Liver (tissue), 9 donors: ENCODE results near the gene TPRKB. TPM values are rescaled to one million over a fixed set of nuclear protein-coding genes. Genes with fewer than 3 reads are reported as not detected.

Experiments
- DNase-seq: peaks from one replicate; pipeline ENCODE4 v3.0.0-alpha.2; 2017; ENCODE audit warnings: low spot score
- H3K27ac ChIP-seq, 2 donors: one replicate each; pipeline ENCODE4 v1.7.0; 2013; ENCODE audit warnings: inconsistent platforms in 2 of 2, low read length in 2 of 2, control low read depth in 1 of 2, low read depth in 1 of 2, mild to moderate bottlenecking in 1 of 2
- H3K27me3 ChIP-seq, 4 donors: one replicate each; pipeline versions ENCODE4 v1.6.1 to v1.7.0; 2013; ENCODE audit warnings: low read length in 3 of 4, inconsistent platforms in 1 of 4, mild to moderate bottlenecking in 1 of 4, moderate library complexity in 1 of 4; ENCODE audit not compliant: control insufficient read depth in 4 of 4, insufficient read depth in 4 of 4
- H3K36me3 ChIP-seq, 4 donors: one replicate each; pipeline versions ENCODE4 v1.6.1 to v1.7.0; 2013; ENCODE audit warnings: low read length in 3 of 4, mild to moderate bottlenecking in 3 of 4, low read depth in 1 of 4, moderate library complexity in 1 of 4; ENCODE audit not compliant: control insufficient read depth in 4 of 4, insufficient read depth in 3 of 4
- H3K4me1 ChIP-seq, 4 donors: one replicate each; pipeline versions ENCODE4 v1.6.1 to v1.7.0; 2013; ENCODE audit warnings: low read length in 3 of 4, mild to moderate bottlenecking in 3 of 4, moderate library complexity in 1 of 4; ENCODE audit not compliant: control insufficient read depth in 4 of 4, insufficient read depth in 4 of 4
- H3K4me3 ChIP-seq, 3 donors: one replicate each; pipeline versions ENCODE4 v1.6.1 to v1.7.0; 2013; ENCODE audit warnings: low read length in 3 of 3, control low read depth in 1 of 3, low read depth in 1 of 3, mild to moderate bottlenecking in 1 of 3
- H3K9ac ChIP-seq, 2 donors: one replicate each; pipeline ENCODE4 v1.7.0; 2013; ENCODE audit warnings: low read length in 2 of 2, mild to moderate bottlenecking in 2 of 2, moderate library complexity in 2 of 2, control low read depth in 1 of 2, low read depth in 1 of 2
- H3K9me3 ChIP-seq, 4 donors: one replicate each; pipeline versions ENCODE4 v1.6.1 to v1.7.0; 2013; ENCODE audit warnings: low read length in 3 of 4; ENCODE audit not compliant: control insufficient read depth in 4 of 4
- ATF3 ChIP-seq: IDR thresholded peaks from 2 replicates; pipeline ENCODE4 v1.6.1; 2016; ENCODE audit warnings: antibody characterized with exemption
- CTCF ChIP-seq: fragments of 150-350 bp; IDR thresholded peaks from 2 replicates; pipeline ENCODE4 v1.5.1; 2017; ENCODE audit warnings: improper control_type of control experiment, low read depth, low read length; ENCODE audit not compliant: missing input control
- EGR1 ChIP-seq, 2 donors: IDR thresholded peaks; 2 replicates each; pipeline ENCODE4 v1.6.1; 2016 to 2018; ENCODE audit warnings: antibody characterized with exemption in 2 of 2, low read depth in 2 of 2
- FOXA1 ChIP-seq: IDR thresholded peaks from 2 replicates; pipeline ENCODE4 v1.6.1; 2016; ENCODE audit warnings: antibody characterized with exemption
- FOXA2 ChIP-seq: IDR thresholded peaks from 2 replicates; pipeline ENCODE4 v1.6.1; 2016; ENCODE audit warnings: antibody characterized with exemption
- GABPA ChIP-seq, 2 donors: IDR thresholded peaks in 1 of 2; conservative IDR thresholded peaks in 1 of 2; 2 replicates each; pipeline ENCODE4 v1.6.1; 2016; ENCODE audit warnings: antibody characterized with exemption in 2 of 2, mild to moderate bottlenecking in 1 of 2, moderate library complexity in 1 of 2
- HNF4A ChIP-seq, 2 donors: conservative IDR thresholded peaks; 2 replicates each; pipeline ENCODE4 v1.6.1; 2016; ENCODE audit warnings: antibody characterized with exemption in 2 of 2, mild to moderate bottlenecking in 2 of 2
- HNF4G ChIP-seq: IDR thresholded peaks from 2 replicates; pipeline ENCODE4 v1.6.1; 2016; ENCODE audit warnings: antibody characterized with exemption
- JUND ChIP-seq, 2 donors: IDR thresholded peaks; 2 replicates each; pipeline ENCODE4 v1.6.1; 2016; ENCODE audit warnings: antibody characterized with exemption in 2 of 2
- MAX ChIP-seq: IDR thresholded peaks from 2 replicates; pipeline ENCODE4 v1.6.1; 2016; ENCODE audit warnings: antibody characterized with exemption
- NR2F2 ChIP-seq: IDR thresholded peaks from 2 replicates; pipeline ENCODE4 v1.6.1; 2016; ENCODE audit warnings: antibody characterized with exemption
- RAD21 ChIP-seq, 2 donors: IDR thresholded peaks; 2 replicates each; pipeline ENCODE4 v1.6.1; 2016; ENCODE audit warnings: antibody characterized with exemption in 2 of 2, mild to moderate bottlenecking in 2 of 2
- REST ChIP-seq: IDR thresholded peaks from 2 replicates; pipeline ENCODE4 v1.6.1; 2016; ENCODE audit warnings: antibody characterized with exemption, mild to moderate bottlenecking
- RXRA ChIP-seq, 2 donors: IDR thresholded peaks; 2 replicates each; pipeline ENCODE4 v1.6.1; 2017 to 2018; ENCODE audit warnings: antibody characterized with exemption in 2 of 2, mild to moderate bottlenecking in 1 of 2
- SP1 ChIP-seq: IDR thresholded peaks from 2 replicates; pipeline ENCODE4 v1.6.1; 2018; ENCODE audit warnings: antibody characterized with exemption, mild to moderate bottlenecking
- TAF1 ChIP-seq: conservative IDR thresholded peaks from 2 replicates; pipeline ENCODE4 v1.6.1; 2016; ENCODE audit warnings: antibody characterized with exemption, mild to moderate bottlenecking
- YY1 ChIP-seq: IDR thresholded peaks from 2 replicates; pipeline ENCODE4 v1.6.1; 2016; ENCODE audit warnings: antibody characterized with exemption, mild to moderate bottlenecking
- ZBTB33 ChIP-seq: IDR thresholded peaks from 2 replicates; pipeline ENCODE4 v1.6.1; 2016; ENCODE audit warnings: antibody characterized with exemption
- WGBS: extraction: QIAGEN DNeasy Blood & Tissue Kit; methylation state at CpG from one replicate; pipeline ENCODE4 v1.1.7; 2013; 5-methylcytosine and 5-hydroxymethylcytosine counted together
- polyA plus RNA-seq, 2 donors: library from polyadenylated mRNA; stranded (reverse) in 1 of 2; unstranded in 1 of 2; fragments of 200-250 nt in 1 of 2; fragments of >200 nt in 1 of 2; fragmentation: Nextera tagmentation in 1 of 2; extraction: Ambion mirVana in 1 of 2; gene quantifications; one replicate each; pipeline versions ENCODE4 v1.2.1 to v1.2.3, GENCODE V29; 2013 to 2015
- total RNA-seq, 2 donors: library from RNA; depleted of rRNA; stranded (reverse); fragments of >200 nt; gene quantifications; one replicate each; pipeline ENCODE4 v1.2.3, GENCODE V29; 2014
- donor health status: healthy.
- donor health status: healthy.
- donor health status: healthy.
- donor health status: healthy.
- donor health status: healthy.

TPRKB gene
- total and polyA plus RNA-seq, 4 donors = 16.2 to 27.7 (median 17.0) TPM

GRCh38 chr2:73700661-73701447 is 36.3 kb downstream of the TPRKB start:
- H3K4me3 ChIP-seq = no peak overlapping the region
- H3K27me3 ChIP-seq = no peaks in the 10 kb centered on the region
- H3K27ac ChIP-seq = peak overlapping the region; percentile 44 to 57
- peaks cover 10 to 50% (median 35%) of the 10 kb centered on the region in 4 donors for H3K4me1 ChIP-seq
- no peaks in the 10 kb centered on the region for H3K36me3 ChIP-seq
- 57% methylated on average over 23 of the region's 23 CpGs for WGBS
- no peaks in the 10 kb centered on the region for H3K9me3 ChIP-seq
- no peak for TF ChIP-seq CTCF
- no peak for TF ChIP-seq HNF4G
- TF ChIP-seq NR2F2 = peak; percentile 43
- no peak for TF ChIP-seq GABPA (IDR thresholded peaks at IDR 0.05 in 1 of 2, conservative IDR thresholded peaks at IDR 0.05 in 1 of 2)
- no peak for TF ChIP-seq RXRA (IDR thresholded peaks at IDR 0.05)
- no peak for TF ChIP-seq TAF1
- no peak for TF ChIP-seq RAD21 (IDR thresholded peaks at IDR 0.05)
- H3K9ac ChIP-seq = no peak overlapping the region
- DNase-seq = no peak

- 12% methylated on average over 5 of the region's 5 CpGs for WGBS
- H3K27ac ChIP-seq = peak overlapping the region; percentile 44 to 57
- H3K9me3 ChIP-seq = no peaks in the 10 kb centered on the region
- no peak overlapping the region for H3K4me3 ChIP-seq
- peak; percentile 51 for TF ChIP-seq SP1
- peak in 1 of 2 donors; percentile 61 for TF ChIP-seq RXRA (IDR thresholded peaks at IDR 0.05)
- TF ChIP-seq FOXA2 = peak; percentile 51
- TF ChIP-seq HNF4A (conservative IDR thresholded peaks at IDR 0.05) = peak; percentile 45 to 56
- peak; percentile 58 for TF ChIP-seq YY1
- no peak for TF ChIP-seq FOXA1
- no peak for TF ChIP-seq TAF1
- no peak for TF ChIP-seq EGR1 (IDR thresholded peaks at IDR 0.05; ENCODE audit: low read depth in 2 of 2)
- peak; percentile 27 for TF ChIP-seq ZBTB33
- TF ChIP-seq GABPA (IDR thresholded peaks at IDR 0.05 in 1 of 2, conservative IDR thresholded peaks at IDR 0.05 in 1 of 2) = peak in 1 of 2 donors; percentile 28
- peak; percentile 27 for TF ChIP-seq MAX
- TF ChIP-seq JUND (IDR thresholded peaks at IDR 0.05) = no peak
- peak; percentile 12 to 40 for TF ChIP-seq RAD21 (IDR thresholded peaks at IDR 0.05)
- no peak for TF ChIP-seq ATF3
- TF ChIP-seq REST = no peak
- no peak for TF ChIP-seq CTCF
- peaks cover 10 to 50% (median 35%) of the 10 kb centered on the region in 4 donors for H3K4me1 ChIP-seq
- H3K36me3 ChIP-seq = no peaks in the 10 kb centered on the region
- no peaks in the 10 kb centered on the region for H3K27me3 ChIP-seq
- no peak for DNase-seq
- no peak overlapping the region for H3K9ac ChIP-seq
Measured at GRCh38 chr2:73700131-73700611, 37.0 kb downstream of the TPRKB start.
